LNCaP clone FGC (cell line): Measurements from ENCODE around the gene ITGA11.

Source experiments
- DNase-seq: peaks from one replicate; pipeline ENCODE4 v3.0.0-alpha.2; 2011; ENCODE audit warnings: low read depth
- H3K4me3 ChIP-seq: 2 replicates; pipeline ENCODE4 v1.5.1; 2011; ENCODE audit warnings: mild to moderate bottlenecking, low read depth, low read length, control low read depth
- TF ChIP-seq, protein P1 (sequence below): IDR thresholded peaks from 2 replicates; pipeline ENCODE4 v1.5.1; 2012; ENCODE audit warnings: mild to moderate bottlenecking; ENCODE audit not compliant: control insufficient read depth, insufficient read depth; ENCODE audit errors: extremely low read depth

The ITGA11 gene

DNA sequence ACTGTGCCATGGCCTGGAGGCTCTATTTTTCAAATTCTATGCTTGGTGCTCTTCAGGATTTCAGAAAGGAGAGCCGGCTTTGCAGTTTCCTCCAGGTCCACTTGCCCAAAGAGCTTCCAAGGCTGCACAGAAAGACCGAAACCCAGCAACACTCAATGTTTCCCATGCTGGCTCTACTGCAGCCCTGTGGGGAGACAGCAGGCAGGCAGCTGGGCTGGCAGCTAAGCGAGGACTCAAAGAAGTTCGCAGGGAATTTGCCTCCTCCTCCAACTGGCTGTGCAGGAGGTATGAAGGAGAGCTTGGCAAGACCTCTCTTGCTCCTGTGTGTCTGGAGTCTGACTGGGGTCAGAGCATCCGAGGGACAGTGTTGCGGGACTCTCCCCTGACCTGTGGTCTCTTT, 17.4 kb upstream of the ITGA11 start:
- TF ChIP-seq, protein P1, sequence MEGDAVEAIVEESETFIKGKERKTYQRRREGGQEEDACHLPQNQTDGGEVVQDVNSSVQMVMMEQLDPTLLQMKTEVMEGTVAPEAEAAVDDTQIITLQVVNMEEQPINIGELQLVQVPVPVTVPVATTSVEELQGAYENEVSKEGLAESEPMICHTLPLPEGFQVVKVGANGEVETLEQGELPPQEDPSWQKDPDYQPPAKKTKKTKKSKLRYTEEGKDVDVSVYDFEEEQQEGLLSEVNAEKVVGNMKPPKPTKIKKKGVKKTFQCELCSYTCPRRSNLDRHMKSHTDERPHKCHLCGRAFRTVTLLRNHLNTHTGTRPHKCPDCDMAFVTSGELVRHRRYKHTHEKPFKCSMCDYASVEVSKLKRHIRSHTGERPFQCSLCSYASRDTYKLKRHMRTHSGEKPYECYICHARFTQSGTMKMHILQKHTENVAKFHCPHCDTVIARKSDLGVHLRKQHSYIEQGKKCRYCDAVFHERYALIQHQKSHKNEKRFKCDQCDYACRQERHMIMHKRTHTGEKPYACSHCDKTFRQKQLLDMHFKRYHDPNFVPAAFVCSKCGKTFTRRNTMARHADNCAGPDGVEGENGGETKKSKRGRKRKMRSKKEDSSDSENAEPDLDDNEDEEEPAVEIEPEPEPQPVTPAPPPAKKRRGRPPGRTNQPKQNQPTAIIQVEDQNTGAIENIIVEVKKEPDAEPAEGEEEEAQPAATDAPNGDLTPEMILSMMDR: no peak
- H3K4me3 ChIP-seq: no peak overlapping the region
- DNase-seq: no peak

DNA sequence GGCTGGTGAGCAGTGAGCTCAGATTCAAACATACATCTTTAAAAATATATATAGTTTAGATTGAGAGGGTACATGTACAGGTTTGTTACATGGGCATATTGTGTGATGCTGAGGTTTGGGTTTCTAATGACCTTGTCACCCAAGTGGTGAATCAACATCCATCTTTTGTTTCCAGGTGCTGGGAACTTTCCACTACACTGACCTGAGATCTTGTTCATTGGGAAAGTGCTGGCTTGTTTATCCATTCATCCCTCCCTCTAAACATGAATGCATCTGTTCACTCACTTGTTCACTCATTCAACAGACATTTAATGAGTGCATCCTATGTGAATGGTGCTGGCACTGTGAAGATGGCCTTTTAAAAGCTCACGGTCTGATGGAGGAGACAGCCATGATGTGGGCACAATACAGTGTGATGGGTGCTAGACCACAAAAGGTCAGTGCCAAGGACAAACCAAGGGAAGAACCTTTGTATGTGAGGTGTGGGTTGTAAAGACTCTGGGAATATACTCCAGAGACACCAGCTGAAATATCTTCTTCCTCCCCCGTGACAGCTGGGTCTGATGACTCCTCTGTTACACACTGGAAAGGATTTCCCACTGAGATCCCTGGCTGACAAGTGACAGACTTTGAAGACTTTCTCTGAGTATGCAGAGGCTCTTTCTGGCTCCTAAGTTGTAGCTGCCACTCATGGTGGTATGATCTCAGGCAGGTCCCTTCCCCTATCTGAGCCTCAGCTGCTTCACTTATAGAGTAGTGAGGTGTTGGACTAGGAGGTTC, 16.2 kb upstream of the ITGA11 start:
- TF ChIP-seq, protein P1: no peak
- no peak overlapping the region for H3K4me3 ChIP-seq
- DNase-seq: no peak

DNA sequence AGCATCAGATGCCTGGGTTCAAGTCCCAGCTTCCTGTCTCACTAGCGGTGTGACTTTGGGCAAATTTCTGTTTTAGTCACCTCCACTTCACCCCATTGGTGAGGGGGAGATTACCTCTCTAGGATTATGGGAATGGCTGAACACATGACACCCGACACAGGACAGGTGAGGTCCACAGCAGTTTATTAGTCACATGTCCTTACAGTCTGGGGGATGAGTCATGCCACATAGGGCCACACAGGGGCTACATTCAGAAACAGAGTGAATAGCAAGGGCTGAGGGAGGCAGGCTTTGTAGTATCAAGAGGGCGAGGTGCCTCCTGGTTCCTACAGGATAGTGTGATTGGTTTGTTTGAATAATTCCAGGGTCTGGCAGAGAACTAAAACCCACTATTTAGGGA, 15.2 kb upstream of the ITGA11 start:
- DNase-seq: no peak

DNA sequence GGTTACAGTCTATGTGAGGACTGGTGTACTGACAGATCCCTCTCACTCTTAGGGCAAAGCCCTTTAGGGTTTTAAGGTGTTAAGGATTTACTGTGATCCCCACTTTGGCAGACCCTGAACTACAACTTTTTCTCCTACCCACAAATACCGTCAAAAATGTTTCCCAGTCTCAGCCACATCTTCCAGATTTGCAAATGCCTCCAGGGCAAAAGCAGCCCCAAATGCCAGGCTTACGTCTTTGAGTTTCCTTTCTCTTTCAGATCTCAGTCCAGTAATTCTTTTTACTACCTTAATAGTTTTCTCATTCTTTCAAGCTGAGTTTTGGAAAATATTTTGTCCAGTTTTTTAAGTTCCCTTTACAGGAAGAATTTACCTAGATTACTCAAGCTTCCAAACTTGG, 13.4 kb upstream of the ITGA11 start:
- TF ChIP-seq, protein P1: no peak
- H3K4me3 ChIP-seq: no peak overlapping the region
- no peak for DNase-seq

More for the DNA sequence above, 15.2 kb upstream of the ITGA11 start:
- TF ChIP-seq, protein P1: no peak
- no peak overlapping the region for H3K4me3 ChIP-seq

DNA sequence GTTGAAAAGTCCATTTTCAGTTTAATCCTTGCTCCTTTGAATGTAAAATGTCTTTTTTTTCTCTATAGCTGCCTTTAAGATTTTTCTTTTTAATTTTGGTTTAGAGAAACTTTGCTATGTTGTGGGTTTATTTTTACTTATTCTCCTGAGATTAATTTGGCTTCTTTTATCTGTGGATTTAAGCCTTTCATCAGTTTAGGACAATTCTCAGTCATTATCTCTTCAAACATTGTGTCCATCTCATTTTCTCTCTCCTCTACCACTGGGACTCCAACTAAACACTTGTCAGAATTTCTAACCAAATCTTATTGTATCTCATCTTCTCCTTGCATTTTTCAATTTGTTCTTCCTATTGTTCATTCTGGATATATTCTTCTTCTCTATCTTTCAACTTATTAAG, 12.4 kb upstream of the ITGA11 start:
- no peak overlapping the region for H3K4me3 ChIP-seq
- TF ChIP-seq, protein P1: no peak
- DNase-seq: no peak

DNA sequence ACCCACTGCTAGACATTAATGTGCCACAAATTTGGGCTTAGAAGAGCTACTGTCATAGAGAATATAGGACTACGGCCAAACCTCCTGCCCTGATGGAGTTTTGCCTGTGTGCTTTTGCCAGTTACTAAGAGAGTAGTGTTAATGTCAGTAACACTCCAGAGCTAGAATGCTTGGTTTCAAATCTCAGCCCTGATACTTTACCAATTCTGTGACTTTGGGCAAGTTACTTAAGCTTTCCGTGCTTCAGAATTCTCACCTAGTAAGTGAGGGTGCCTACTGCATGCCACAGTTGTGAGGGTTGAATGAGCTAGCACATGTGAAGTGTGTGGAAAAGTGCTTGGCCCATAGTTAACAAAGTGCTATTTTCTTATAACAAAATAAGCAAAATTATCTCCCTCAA, 10.9 kb upstream of the ITGA11 start:
- no peak for DNase-seq
- TF ChIP-seq, protein P1: no peak
- no peak overlapping the region for H3K4me3 ChIP-seq

DNA sequence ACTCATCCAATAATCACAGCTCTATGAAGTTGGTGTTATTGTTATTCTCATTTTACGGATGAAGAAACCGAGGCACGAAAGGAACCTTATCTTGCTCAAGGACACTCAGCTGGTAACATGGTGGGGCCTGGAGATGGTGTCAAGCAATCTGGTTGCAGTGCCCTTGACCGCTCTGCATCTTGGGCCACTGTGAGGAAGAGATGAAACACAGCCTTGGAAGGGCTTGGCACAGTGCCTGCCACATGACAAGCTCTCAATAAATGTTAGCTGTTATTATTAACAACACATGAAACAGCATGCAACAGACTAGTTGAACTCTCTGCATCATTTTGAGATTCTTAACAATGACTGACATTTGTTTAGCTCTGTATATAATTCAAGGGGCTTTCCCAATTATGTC, 10.1 kb upstream of the ITGA11 start:
- TF ChIP-seq, protein P1: no peak
- no peak overlapping the region for H3K4me3 ChIP-seq
- no peak for DNase-seq
